Amniotic epithelial cell (primary cell): ENCODE measurements around the gene BCL11A.
"Not testable (repeated sequence)": the region's sequence is repeated elsewhere in the genome, so short reads cannot be mapped to it uniquely, and the experiment has no call there.

ENCODE experiments used
- DNase-seq: peaks from one replicate; pipeline ENCODE4 v3.0.0-alpha.2; 2010; ENCODE audit warnings: low read depth

BCL11A gene

DNA sequence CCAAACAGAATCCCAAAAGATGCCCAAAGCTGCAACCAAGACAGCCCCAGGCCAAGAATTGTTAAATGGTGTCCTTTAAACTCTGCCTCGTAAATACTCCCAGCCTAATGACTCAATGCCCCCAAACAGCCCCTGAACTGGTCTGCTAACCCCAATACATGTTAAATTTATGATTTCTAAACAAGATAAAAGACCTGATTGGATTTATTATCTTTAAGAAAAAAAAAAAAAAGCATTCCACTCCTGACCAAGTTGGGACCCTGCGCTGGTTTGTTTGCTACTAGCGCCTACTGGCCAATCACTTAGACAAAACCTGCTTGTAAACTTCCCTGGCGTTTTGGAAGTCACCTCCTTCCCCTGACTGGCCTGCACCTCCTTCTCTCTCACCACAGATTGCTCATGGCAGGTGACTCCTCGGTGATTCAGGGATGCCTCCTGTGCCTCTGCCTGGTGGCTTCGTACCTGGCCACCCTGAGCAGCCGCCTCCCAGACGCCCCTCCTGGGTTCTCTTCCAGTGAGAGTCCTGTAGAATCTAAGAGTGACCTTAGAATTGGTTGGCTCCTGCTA is 121.3 kb downstream of the BCL11A start:
- DNase-seq = no peak

DNA sequence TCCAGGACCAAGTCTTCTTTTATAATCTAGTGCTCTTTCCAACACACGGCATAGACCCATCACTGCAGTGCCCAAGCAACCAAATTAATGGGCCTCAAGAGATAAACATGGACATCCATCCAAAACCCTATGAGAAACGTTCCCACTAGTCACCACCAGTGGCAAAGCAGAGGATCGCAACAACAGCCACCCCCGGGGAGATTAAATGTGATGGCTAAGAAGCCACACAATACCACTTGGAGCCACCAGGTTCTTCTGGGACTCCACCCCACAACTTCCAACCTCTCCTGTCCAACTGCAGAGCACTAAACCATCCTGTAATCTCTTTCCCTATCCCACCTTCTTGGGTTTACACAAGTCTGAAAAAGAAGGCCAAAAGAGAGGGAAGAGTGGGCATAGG is 123.8 kb downstream of the BCL11A start:
- DNase-seq = no peak

GRCh38 chr2:60426880-60427279 is 126.6 kb downstream of the BCL11A start:
- DNase-seq = no peak

DNA sequence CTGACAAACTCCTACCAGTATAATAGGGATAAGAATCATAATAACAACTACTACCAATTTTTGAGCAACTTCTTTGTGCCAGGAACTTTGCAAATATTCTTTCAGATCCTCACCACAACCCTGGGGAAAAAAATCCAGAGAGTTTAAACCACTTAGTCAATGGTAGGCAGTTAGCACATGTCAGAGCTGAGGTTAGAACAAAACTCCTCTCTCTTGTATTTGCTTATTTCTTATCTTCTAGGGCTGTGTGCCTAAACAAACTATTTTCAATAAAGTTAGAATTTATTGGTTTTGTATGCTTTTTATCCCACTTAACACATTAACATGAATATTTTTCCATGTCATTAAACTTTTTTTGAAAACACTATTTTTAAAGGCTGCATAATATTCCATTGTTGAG is 127.1 kb downstream of the BCL11A start:
- DNase-seq = no peak

DNA sequence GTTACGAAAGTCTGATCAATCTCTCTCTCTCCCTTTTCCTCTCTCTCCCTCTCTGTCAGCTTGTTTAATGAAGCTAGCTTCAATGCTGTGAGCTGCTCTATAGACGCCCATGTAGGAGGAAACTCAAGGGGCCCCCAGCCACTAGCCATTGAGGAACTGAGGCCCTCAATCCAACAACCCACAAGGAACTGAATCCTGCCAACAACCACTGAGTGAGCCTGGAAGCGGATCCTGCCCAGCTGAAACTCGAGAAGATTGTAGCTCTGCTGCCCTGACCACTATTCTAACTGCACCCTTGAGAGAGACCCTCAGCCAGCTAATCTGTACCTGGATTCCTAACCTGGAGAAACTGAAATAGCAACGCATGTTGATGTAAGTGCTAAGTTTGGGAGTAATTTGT is 129.2 kb downstream of the BCL11A start:
- DNase-seq = no peak

- no peak for DNase-seq
Observed at GRCh38 chr2:60423505-60423904, 129.9 kb downstream of the BCL11A start.

DNA sequence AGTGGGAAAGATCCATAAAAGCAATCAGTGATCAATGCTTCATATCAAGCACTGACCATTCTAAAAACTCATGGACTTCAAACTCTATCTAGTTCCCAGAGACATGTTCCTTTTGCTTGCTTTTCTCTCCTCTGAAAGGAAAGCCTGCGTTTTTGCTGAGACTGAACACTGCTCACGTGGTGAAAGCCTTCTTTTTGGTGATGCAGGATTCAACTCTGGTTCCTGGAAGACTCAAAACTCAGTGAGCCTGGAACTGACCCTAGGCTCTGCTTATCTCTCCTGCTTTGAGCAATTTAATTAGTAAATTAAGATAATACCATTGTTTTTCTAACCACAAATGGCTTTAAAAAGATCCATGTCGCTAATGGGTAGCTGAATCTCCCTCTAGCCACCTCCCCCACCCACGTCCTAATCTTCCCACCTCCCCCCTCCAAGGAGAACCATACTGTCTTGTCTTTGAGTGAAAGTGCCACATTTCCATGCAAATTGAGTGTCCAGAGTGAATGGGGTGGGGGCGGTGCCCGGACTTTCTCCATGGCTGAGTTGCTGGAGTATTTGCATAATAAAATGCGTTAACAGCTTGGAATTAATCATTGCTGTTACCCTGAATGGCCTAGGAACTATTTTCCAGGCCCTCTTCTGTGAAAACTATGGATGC is 130.5 kb downstream of the BCL11A start:
- no peak for DNase-seq

DNA sequence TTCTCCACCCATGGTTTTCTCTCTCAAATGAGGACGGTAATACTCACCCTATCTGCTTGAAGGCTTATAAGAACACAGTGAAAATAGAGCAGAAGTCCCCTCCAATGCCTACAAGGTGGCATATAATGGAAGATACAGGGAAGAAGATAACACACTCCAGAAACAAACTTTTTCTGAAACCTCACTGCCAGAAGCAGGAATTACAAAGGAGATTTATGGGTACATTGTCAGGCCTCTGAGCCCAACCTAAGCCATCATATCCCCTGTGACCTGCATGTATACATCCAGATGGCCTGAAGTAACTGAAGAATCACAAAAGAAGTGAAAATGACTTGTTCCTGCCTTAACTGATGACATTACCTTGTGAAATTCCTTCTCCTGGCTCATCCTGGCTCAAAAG is 136.2 kb downstream of the BCL11A start:
- DNase-seq = not testable (repeated sequence)

DNA sequence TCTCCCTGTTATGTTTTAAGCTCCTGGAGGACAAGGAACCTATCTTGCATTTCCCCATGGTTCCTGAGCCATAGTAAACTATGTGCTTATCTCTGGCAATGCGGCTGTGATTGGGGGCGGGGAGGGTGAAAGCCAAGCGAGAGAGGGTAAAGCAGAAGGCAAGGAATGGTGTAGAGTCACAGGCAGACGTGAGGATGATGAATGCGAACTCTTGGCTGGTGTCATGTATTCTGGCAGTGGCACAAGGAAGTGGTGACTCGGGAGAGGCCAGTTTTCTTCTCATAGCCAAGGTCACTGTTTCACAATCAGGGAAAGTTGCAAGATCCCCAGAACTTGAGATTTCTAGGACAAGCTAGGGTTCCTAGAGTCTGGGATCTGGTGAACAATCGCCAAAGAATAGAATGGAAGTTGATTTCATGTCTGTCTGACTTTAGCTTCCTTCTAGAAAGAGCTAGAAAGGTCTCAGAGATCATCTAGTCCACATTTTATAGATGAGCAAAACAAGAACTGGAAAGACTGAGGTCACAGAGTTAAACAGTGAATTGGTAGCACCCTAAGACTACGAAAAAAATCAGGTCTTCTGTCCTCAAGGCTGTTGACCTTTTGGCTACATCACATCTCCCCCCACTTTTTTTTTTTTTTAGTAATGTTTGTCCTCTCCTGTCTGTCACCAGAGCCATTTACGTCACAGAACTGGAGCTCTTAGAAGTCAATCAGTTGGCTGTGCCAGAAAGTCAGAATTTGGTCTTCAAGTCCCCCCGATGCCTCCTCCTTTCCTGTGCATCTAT is 137.0 kb downstream of the BCL11A start:
- peak; percentile 23 for DNase-seq

- no peak for DNase-seq
Observed at GRCh38 chr2:60415814-60416213, 137.6 kb downstream of the BCL11A start.

DNA sequence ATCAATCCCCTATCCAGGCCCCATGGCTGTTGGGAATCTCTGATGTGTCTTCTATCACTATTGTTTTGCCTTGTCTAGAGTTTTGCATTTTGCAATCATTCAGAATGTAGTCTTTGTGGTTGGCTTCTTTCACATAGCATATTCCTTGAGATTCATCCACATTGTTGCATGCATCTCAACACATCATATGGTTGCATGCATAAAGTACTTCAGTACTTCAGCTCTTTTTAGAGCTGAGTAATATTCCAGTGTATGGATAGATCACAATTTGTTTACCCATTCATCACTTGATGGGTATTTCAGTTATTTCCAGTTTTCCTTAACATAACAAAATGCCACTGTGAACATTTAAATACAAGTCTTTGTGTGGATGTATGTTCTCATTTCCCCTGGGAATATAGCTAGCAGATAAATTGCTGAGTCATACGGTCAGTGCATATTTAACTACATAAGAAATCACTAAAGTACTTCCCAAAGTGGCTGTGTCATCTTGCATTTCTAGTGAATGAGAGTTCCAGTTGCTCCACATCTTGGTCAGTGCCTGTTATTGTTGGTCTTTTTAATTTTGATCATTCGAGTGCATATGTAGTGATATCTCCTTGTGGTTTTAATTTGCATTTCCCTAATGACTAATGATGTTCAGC is 138.8 kb downstream of the BCL11A start:
- peak; percentile 31 for DNase-seq

DNA sequence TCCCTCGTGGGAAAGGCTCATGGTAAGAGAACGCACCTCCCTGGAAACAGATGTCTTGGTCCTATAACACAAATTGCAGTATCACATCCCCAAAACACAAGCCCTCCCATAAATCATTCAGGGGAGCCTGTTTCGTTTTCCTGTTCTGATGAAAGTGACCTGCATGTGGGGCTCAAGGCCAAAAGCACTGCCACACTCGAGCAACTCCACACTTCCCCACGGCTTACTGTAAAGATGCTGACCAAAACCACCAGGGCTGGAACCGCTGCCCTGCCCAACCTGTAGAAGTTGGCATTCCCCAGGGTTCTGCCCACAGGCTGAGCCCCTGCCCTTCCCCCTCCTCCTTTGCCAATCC is 139.7 kb downstream of the BCL11A start:
- DNase-seq = no peak

GRCh38 chr2:60413069-60413813 is 140.2 kb downstream of the BCL11A start:
- no peak for DNase-seq

- no peak for DNase-seq
Observed at GRCh38 chr2:60412620-60413019, 140.8 kb downstream of the BCL11A start.

- DNase-seq = no peak
Observed at GRCh38 chr2:60412027-60412426, 141.4 kb downstream of the BCL11A start.

DNA sequence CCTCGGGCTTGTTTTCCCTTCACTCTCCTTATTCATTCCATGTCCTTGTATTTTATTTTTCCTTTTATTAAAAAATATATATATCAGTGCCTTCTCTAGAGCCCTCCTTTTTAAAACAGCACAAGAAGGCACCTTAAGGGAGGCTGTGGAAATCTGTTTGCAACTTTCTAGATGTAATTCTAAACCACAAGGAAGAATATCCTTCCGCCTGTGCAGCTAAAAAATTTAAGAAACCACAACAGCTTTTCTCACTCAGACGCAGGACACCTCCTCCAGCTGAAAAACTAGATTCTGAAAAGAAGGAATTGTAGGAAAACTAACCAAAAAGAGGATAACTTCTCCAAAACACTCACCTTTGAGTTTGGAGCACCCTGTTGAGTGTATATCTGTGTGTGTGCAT is 142.2 kb downstream of the BCL11A start:
- DNase-seq = no peak

GRCh38 chr2:60410456-60411146 is 142.9 kb downstream of the BCL11A start:
- DNase-seq = no peak

DNA sequence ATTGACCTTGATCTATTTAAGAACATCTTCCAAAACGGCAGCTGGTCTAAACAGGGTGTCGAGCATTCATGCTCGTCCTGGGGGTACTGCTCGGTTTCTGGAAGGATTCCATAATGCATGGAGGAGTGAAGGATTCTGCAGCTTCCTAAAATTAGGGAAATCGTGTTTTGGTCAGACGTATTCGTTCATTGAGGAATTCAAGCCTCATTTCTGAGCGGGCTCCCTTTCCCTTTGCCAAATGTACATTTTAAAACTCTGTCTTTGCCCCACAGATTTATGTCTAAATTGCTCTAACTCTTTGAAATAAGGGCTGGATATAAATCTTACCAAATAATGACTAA is 144.0 kb downstream of the BCL11A start:
- DNase-seq = no peak

DNA sequence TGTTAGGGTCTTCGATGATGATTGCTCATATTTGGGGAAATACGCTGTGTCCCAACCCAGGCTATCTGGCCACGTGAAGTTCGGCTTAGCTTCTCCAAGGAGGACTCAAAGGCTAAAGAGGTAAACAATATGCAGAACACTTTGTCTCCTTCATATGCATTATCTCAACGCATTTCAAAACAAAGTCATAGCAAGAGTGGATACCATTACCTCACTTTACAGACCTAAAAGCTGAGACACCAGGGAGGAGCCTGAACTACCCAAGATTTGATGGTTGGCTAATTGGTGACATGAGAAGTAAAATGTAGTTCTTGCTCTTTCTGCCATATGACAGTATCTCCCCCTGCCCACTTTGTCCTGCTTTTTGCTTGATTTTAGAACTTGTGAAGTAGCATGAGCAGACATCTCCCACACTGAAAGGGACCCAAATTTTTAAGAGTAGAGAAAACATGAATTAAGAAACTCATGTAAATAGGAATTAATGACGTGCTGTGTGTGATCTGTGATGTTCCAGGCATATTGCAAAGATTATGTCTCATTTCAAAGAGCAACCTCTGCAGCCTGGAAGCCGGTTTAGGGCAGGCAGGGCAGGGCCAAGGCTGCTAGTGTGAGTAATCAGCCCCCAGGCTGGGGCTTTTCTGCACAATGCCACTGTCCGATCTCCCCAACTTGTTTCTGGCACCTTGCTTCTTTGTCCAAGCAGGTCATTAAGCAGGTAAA is 144.5 kb downstream of the BCL11A start:
- DNase-seq = no peak

GRCh38 chr2:60408207-60408606 is 145.2 kb downstream of the BCL11A start:
- no peak for DNase-seq

- DNase-seq = no peak
Observed at GRCh38 chr2:60407398-60407797, 146.1 kb downstream of the BCL11A start.
